B cell (primary cell): Measurements from ENCODE around the gene GGT5.
"Not testable (repeated sequence)": the region's sequence is repeated elsewhere in the genome, so short reads cannot be mapped to it uniquely, and the experiment has no call there.

Experiments used
- CTCF ChIP-seq: fragments of 200-600 bp; IDR thresholded peaks from one replicate; pipeline ENCODE4 v1.8.0; 2022; ENCODE audit warnings: antibody characterized with exemption, mild to moderate bottlenecking
- EZH2 ChIP-seq: IDR thresholded peaks from 2 replicates; pipeline ENCODE4 v1.6.1; 2012; ENCODE audit warnings: borderline replicate concordance, low read depth, mild to moderate bottlenecking, moderate library complexity, low read length; ENCODE audit not compliant: insufficient read depth, poor library complexity, severe bottlenecking

- TF ChIP-seq CTCF, EZH2: not testable (repeated sequence)
These were observed 18.6 kb upstream of the GGT5 start for GRCh38 chr22:24263479-24263878.
